ENCODE measurements around the gene GPD2.

GPD2 gene

DNA sequence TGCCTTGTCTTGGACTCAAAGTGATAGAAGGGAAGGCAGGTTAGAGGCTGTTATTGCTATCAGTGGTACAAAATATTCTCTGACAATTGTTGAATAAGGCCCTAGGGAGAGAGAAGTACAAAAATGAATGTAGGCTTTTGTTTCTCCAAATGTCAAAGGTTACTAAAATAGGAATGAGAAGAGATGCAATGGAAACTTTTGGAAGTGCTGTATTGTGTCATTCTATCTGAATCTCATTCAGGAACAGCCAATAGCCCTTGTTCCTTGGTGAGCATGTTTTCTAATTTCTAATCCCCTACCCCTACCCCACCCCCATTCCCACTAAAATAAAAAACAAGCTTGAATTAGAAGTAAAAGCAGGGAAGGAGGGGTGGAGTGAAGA is 166.4 kb downstream of the GPD2 start:
- TF ChIP-seq, protein P1, sequence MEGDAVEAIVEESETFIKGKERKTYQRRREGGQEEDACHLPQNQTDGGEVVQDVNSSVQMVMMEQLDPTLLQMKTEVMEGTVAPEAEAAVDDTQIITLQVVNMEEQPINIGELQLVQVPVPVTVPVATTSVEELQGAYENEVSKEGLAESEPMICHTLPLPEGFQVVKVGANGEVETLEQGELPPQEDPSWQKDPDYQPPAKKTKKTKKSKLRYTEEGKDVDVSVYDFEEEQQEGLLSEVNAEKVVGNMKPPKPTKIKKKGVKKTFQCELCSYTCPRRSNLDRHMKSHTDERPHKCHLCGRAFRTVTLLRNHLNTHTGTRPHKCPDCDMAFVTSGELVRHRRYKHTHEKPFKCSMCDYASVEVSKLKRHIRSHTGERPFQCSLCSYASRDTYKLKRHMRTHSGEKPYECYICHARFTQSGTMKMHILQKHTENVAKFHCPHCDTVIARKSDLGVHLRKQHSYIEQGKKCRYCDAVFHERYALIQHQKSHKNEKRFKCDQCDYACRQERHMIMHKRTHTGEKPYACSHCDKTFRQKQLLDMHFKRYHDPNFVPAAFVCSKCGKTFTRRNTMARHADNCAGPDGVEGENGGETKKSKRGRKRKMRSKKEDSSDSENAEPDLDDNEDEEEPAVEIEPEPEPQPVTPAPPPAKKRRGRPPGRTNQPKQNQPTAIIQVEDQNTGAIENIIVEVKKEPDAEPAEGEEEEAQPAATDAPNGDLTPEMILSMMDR (IDR thresholded peaks at IDR 0.05), result no peak

GRCh38 chr2:156615836-156616322 is 179.7 kb downstream of the GPD2 start:
- TF ChIP-seq, protein P1 (IDR thresholded peaks at IDR 0.05), result no peak

DNA sequence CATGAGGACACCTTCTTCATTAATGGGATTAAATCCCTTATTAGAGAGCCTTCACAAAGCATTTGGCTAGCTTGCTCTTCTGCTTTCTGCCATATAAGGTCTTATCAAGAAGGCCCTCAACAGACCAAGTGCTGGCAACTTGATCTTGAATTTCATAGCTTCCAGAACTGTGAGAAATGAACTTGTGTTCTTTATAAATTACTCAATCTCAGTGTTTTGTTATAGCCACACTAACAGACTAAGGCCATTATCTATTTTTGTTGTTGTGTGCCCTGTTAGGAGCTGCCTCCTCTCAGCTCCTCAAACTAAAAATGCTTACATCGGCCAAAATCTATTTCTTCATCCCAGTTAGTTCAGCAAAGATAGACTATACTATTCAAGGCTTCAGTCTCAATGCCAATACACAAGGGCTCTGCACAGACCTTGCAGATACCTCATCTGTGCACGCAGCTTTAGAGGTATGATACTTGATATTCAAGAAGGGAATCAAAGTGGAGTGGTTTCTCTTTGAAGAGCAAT is 182.9 kb downstream of the GPD2 start:
- TF ChIP-seq, protein P1 (IDR thresholded peaks at IDR 0.05), result no peak

DNA sequence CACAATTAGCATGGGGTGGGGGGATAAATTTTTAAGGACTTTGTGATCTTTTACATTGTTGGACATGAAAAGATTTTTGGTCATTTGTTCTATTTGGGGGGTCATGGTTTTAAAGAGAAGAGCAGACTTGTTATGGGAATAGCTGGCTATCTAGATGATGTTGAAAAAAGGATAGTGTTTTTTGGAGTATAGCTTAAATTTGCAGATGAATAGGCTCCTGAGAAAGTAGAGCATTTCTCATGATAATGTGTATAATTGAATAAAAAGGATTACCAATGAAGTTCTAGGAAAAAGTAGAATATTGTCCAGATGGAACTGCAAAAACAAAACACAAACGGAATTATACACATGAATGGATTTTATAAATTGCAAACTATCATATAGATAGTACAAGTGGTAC is 186.3 kb downstream of the GPD2 start:
- TF ChIP-seq, protein P1 (IDR thresholded peaks at IDR 0.05), result no peak

- TF ChIP-seq, protein P1 (IDR thresholded peaks at IDR 0.05), result no peak
Measured at GRCh38 chr2:156625360-156626170, 189.4 kb downstream of the GPD2 start.

GRCh38 chr2:156626931-156627330 is 190.8 kb downstream of the GPD2 start:
- TF ChIP-seq, protein P1 (IDR thresholded peaks at IDR 0.05), result no peak

- TF ChIP-seq, protein P1 (IDR thresholded peaks at IDR 0.05), result no peak
Measured at GRCh38 chr2:156630579-156631337, 194.6 kb downstream of the GPD2 start.
